GM10248 (cell line): Measurements from ENCODE around the gene COL23A1.

Experiments
- CTCF ChIA-PET: fragments of 300-600 bp; sonication (Branson Sonifier 250); formaldehyde crosslinking; extraction: SDS; loops from one replicate; lab custom pipeline; 2021; ENCODE audit warnings: antibody characterized with exemption; lab: Yijun Ruan, JAX
- POLR2A ChIA-PET: fragments of 350-650 bp; sonication (Branson Sonifier 250); formaldehyde crosslinking; extraction: SDS; loops from one replicate; lab custom pipeline; 2020; ENCODE audit warnings: antibody characterized with exemption; lab: Yijun Ruan, JAX
- DNase-seq: peaks from one replicate; pipeline ENCODE4 v3.0.0; 2012; ENCODE audit errors: extremely low spot score
- TF ChIP-seq, protein P1 (sequence below): IDR thresholded peaks from 2 replicates; pipeline ENCODE4 v1.5.1; 2012; ENCODE audit warnings: mild to moderate bottlenecking, low read depth; ENCODE audit errors: extremely low read depth, missing control alignments, control extremely low read depth

The COL23A1 gene

DNA sequence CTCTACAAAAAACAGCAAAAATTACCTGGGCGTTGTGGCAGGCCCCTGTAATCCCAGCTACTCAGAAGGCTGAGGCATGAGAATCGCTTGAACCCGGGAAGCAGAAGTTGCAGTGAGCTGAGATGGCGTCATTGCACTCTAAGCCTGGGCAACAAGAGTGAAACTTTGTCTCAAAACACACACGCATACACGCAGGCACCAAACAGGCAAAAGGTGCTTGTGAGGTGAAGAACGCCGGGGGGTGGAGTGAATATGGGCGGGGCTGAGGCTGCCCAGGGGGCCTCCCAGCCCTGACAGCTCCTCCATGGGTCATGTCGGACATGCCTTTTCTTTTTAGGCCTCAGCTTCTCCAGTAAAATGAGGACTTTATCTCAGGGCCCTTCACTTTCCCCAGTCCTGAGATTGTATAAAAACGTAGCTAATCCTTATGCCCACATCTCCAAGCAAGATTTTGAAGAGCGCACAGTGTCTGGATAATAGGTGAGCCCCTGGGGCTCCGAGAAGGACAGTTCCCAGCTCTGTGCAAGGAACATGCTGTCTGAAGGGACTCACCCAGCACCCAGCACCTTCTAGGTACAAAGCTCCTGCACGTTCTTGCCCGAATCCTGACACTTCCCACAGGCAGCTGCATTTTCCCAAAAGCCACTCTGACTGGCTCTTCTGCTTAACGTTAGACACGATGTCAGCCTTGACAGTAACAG is 168.3 kb downstream of the COL23A1 start:
- no peak for DNase-seq
- POLR2A ChIA-PET: no interaction called here
- CTCF ChIA-PET: interaction anchor here (1.4 kb wide), 1 partner anchor 142 kb away, joined by 4 read pairs; no protein-coding TSS in a partner anchor
- TF ChIP-seq, protein P1, sequence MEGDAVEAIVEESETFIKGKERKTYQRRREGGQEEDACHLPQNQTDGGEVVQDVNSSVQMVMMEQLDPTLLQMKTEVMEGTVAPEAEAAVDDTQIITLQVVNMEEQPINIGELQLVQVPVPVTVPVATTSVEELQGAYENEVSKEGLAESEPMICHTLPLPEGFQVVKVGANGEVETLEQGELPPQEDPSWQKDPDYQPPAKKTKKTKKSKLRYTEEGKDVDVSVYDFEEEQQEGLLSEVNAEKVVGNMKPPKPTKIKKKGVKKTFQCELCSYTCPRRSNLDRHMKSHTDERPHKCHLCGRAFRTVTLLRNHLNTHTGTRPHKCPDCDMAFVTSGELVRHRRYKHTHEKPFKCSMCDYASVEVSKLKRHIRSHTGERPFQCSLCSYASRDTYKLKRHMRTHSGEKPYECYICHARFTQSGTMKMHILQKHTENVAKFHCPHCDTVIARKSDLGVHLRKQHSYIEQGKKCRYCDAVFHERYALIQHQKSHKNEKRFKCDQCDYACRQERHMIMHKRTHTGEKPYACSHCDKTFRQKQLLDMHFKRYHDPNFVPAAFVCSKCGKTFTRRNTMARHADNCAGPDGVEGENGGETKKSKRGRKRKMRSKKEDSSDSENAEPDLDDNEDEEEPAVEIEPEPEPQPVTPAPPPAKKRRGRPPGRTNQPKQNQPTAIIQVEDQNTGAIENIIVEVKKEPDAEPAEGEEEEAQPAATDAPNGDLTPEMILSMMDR: no peak

DNA sequence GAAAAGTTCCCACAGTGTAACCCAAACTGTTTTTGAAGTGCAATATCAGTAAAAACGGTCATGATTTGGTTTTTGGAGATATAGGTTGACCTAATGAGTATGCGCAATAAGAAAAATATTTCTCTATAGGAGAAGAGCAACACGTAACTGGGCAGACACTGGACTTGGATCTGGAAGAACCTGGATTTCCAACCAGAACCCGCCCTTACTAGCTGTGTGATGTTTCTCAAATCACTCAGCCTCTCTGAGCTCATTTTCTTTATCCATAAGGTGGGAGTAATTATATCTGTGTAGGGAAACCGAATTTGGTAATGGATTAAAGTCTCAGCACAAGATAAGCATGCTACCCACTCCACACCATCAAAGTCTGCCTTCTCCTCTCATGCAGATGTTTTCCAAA is 169.1 kb downstream of the COL23A1 start:
- DNase-seq: no peak
- CTCF ChIA-PET: no interaction called here
- TF ChIP-seq, protein P1: no peak
- POLR2A ChIA-PET: no interaction called here

DNA sequence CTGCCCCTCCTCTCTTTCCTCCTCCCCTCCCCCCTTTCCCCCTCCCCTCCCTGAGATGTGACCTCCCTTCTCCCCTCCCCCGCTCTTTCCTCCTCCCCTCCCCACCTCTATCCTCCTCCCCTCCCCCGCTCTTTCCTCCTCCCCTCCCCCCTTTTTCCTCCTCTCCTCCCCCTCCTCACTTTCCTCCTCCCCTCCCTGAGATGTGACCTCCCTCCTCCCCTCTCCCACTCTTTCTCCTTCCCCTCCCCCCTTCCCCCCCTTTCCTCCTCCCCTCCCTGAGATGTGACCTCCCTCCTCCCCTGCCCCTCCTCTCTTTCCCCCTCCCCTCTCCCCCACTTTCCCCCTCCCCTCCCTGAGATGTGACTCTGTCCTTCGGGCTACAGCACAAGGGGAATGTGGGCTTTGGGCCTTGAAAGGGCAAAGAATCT is 169.8 kb downstream of the COL23A1 start:
- no peak for DNase-seq
- CTCF ChIA-PET: no interaction called here
- TF ChIP-seq, protein P1: no peak
- POLR2A ChIA-PET: no interaction called here

DNA sequence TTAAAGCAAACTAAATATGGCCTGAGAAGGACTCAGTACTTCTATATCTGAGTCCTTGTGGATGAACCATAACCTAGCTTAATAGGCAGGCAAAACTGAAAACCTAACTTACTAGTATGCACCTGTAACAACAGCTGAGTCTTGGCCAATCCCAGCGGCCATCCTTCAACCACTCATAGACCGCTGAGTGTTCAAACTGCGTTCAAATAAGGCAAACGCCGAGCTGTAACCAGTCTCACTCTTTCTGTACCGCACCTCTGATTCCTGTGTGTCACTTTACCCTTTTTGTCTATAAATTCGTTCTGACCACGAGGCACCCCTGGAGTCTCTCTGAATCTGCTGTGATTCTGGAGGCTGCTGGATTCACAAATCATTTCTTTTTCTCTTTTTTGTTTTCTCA is 170.5 kb downstream of the COL23A1 start:
- ChIA-PET CTCF (no interaction called here), POLR2A (no interaction called here)
- DNase-seq: no peak
- TF ChIP-seq, protein P1: no peak

DNA sequence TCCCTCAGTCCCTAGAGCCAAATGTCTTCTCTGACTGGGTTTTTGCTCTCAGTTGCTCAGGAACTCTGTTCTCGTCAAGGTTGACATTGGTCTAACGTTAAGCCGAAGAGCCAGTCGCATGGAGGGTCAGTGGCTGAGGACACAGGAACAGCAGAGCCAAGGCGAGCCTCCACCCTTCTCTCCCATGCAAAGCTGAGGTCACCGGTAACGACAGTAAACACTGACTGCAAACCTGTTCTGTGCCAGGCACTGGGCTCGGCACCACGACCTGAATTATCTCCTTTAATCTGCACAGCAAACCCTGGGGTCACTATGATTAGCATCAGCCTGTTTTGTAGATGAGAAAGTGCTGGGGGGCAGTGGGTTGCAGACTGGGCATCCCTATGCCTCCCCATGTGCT is 171.0 kb downstream of the COL23A1 start:
- ChIA-PET POLR2A (no interaction called here), CTCF (no interaction called here)
- TF ChIP-seq, protein P1: no peak
- no peak for DNase-seq

DNA sequence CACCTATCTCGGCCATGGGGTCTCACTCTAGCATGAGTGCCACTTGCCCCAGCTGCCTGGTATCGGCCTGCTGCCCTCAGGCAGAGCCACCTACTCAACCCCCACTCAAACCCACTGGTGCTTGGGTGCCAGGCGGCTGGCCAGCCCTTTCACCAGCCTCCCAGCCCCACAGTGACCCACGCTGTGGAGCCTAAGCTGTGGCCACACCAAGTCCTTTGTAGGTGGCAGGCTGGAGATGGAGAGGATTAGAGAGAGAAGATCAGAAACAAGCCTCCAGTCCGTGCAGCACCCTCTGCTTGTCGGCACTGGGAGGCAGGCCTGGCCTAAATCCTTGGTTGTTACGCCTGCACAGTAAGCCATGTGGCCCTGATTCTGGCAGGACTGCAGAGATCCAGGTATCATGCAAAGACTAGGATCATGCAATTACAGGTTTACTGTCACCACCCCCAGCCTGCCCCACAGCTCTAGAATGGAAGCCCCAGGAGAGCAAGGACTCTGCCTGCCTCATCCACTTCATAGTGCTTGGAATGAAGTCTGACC is 171.7 kb downstream of the COL23A1 start:
- ChIA-PET CTCF (no interaction called here), POLR2A (no interaction called here)
- DNase-seq: no peak
- TF ChIP-seq, protein P1: no peak
